GM20431 (cell line): ENCODE results near the gene NKX1-1.

Experiments used
- in situ Hi-C: fragments of 300-500 bp; cut with MseI, MboI; formaldehyde crosslinking; loops from one replicate; pipeline ENCODE4 v1.15.0; 2020; ENCODE audit warnings: low sequenced_read_pairs; ENCODE audit not compliant: unreplicated experiment

NKX1-1 gene

GRCh38 chr4:1417522-1418390, 11.5 kb upstream of the NKX1-1 start:
- in situ Hi-C loops, result no loop called here

GRCh38 chr4:1416948-1417260, 10.7 kb upstream of the NKX1-1 start:
- in situ Hi-C loops, result no loop called here

- in situ Hi-C loops, result no loop called here
Observed at GRCh38 chr4:1416051-1416947, 10.1 kb upstream of the NKX1-1 start.

- in situ Hi-C loops, result no loop called here
Observed at GRCh38 chr4:1415681-1415981, 9.4 kb upstream of the NKX1-1 start.

- in situ Hi-C loops, result no loop called here
Observed at GRCh38 chr4:1414831-1415680, 8.8 kb upstream of the NKX1-1 start.

GRCh38 chr4:1413687-1414479, 7.6 kb upstream of the NKX1-1 start:
- in situ Hi-C loops, result no loop called here

GRCh38 chr4:1413204-1413663, 7.0 kb upstream of the NKX1-1 start:
- in situ Hi-C loops, result no loop called here

GRCh38 chr4:1412376-1413203, 6.3 kb upstream of the NKX1-1 start:
- in situ Hi-C loops, result no loop called here

GRCh38 chr4:1411436-1412375, 5.5 kb upstream of the NKX1-1 start:
- in situ Hi-C loops, result no loop called here

GRCh38 chr4:1410491-1411325, 4.5 kb upstream of the NKX1-1 start:
- in situ Hi-C loops, result no loop called here

GRCh38 chr4:1409491-1410425, 3.5 kb upstream of the NKX1-1 start:
- in situ Hi-C loops, result no loop called here

GRCh38 chr4:1409079-1409478, 2.8 kb upstream of the NKX1-1 start:
- in situ Hi-C loops, result no loop called here

- in situ Hi-C loops, result no loop called here
Observed at GRCh38 chr4:1408418-1408817, 2.2 kb upstream of the NKX1-1 start.

GRCh38 chr4:1407657-1408333, 1.6 kb upstream of the NKX1-1 start:
- in situ Hi-C loops, result no loop called here

- in situ Hi-C loops, result no loop called here
Observed at GRCh38 chr4:1406981-1407656, 877 bp upstream of the NKX1-1 start.
